GF-D8 (cell line): ENCODE data around the gene RPS6KB1.
A peak's percentile ranks its signal among the peaks of the same experiment; 100 is the strongest.
"Not testable (repeated sequence)": the region's sequence is repeated elsewhere in the genome, so short reads cannot be mapped to it uniquely, and the experiment has no call there.

Experiments used
- DNase-seq: peaks from one replicate; lab custom pipeline; 2025; lab: John Stamatoyannopoulos, UW

The RPS6KB1 gene

GRCh38 chr17:59870482-59870881, 22.4 kb upstream of the RPS6KB1 start:
- DNase-seq: no peak

DNA sequence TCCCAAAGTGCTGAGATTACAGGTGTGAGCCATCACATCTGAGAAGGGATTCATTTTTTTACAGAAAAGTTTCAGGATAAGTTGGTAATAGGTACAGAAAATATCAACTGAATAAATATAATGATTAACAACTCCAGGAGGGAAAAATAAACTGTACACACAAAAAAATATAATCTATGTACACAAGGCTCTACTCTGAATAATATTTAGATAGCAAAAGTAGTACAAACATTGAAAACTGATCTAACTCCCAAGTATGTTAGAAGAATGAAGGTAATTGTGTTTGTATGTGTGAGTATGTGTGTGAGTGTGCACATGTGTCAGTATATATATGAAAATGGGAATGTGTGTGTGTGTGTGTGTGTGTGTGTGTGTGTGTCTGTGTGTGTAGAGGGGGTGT, 20.6 kb upstream of the RPS6KB1 start:
- DNase-seq: no peak

DNA sequence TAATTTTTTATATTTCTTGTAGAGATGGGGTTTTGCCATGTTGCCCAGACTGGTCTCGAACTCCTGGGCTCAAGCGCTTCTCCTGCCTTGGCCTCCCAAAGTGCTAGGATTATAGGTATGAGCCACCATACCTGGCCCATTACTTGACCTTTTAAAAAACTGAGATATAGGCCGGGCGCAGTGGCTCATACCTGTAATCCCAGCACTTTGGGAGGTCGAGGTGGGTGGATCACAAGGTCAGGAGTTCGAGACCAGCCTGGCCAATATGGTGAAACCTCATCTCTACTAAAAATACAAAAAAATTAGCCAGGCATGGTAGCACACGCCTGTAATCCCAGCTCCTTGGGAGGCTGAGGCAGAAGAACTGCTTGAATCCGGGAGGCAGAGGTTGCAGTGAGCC, 19.5 kb upstream of the RPS6KB1 start:
- DNase-seq: not testable (repeated sequence)

DNA sequence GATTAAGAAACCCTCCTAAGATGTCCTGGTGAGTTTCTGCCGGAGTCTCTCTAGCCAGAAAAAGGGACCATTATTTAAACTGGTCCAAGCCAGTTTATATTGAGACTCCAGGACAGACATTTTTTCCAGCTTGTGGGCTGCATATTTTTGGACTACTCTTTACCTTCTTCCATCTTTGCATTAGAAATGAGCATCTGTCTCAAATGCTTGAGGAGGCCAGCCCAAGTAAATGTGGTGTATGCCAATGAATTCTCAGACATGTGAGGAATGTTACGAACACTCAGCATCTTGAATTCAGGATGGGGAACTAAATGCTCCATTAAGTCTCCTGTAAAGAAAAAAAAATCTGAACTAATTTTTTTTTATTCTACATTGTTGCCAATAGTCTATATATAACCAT, 18.5 kb upstream of the RPS6KB1 start:
- DNase-seq: no peak

DNA sequence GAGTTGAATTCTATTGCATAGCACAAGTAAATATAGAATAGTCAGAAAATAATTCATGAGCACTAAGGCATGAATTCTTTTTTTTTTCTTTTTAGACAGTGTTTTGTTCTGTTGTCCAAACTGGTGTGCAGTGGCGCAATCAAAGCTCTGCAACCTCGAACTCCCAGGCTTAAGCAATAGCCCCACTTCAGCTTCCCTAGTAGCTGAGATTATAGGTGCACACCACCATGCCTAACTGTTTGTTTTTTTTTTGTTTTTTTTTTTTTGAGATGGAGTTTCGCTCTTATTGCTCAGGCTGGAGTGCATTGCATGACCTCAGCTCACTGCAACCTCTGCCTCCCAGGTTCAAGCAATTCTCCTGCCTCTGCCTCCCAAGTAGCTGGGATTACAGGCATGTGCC, 16.8 kb upstream of the RPS6KB1 start:
- no peak for DNase-seq

GRCh38 chr17:59877965-59878364, 15.0 kb upstream of the RPS6KB1 start:
- no peak for DNase-seq

- DNase-seq: no peak
Measured at GRCh38 chr17:59878624-59879023, 14.3 kb upstream of the RPS6KB1 start.

DNA sequence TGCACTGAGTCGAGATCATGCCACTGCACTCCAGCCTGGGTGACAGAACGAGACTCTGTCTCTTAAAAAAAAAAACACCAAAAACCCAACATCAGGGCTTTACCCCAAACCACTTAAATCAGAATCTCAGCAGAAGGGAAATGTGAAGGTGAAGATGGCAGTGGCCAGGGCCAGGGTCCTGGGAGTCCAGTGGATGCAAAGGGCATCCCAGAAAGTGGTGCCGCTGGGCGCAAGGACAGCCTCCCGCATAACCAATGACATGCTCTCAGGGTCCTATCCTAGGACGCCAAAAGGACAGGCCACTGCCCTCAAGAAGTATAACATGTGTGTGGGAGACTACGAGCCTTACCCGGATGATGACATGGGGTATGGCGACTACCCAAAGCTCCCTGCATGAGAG, 8.1 kb upstream of the RPS6KB1 start:
- DNase-seq: no peak

DNA sequence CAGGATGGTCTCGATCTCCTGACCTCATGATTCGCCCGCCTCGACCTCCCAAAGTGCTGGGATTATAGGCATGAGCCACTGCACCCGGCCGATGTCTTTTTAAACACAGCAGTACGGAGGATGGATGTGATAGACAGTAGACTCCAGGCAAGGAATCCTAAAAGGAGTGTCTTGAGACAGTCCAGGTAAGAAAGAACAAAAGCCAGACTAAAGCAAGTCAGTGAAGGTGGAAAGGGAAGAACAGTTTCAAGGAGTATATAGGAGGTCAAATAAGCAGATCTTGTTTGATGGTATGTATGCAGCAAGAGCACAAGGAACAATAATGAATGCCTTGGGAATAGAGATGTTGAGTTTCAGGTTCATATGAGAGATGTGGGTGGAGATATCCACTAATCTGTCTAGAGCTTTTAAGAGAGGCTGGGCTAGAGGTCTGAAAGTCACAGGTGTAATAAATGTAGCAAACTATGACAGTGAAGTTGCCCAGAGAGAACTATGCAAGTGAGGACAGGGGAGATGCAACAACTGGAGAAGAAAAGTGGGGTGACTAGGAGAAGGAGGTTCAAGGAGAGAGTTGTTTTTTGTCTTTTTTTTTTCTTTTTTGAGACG, 4.7 kb upstream of the RPS6KB1 start:
- DNase-seq: no peak

DNA sequence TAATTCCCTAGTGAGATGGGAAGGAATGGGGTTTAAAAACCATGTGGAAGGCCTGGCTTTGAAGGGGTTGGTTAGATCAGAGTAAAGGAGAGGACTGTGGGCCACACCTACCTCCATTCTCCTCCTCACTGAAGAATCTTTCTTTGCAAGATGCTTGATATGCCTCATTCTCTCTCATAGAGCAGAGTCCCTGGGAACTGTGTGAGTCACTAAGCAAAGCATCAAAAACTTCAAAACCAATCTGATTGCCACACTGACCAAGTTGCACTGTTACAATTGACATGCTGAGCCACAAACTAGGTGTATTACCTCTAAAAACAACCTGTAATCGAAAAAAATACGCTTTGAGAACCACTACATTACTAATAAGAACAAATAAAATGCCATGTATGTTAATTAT, 2.2 kb upstream of the RPS6KB1 start:
- no peak for DNase-seq

- no peak for DNase-seq
Measured at GRCh38 chr17:59892251-59892923, 534 bp upstream of the RPS6KB1 start.

DNA sequence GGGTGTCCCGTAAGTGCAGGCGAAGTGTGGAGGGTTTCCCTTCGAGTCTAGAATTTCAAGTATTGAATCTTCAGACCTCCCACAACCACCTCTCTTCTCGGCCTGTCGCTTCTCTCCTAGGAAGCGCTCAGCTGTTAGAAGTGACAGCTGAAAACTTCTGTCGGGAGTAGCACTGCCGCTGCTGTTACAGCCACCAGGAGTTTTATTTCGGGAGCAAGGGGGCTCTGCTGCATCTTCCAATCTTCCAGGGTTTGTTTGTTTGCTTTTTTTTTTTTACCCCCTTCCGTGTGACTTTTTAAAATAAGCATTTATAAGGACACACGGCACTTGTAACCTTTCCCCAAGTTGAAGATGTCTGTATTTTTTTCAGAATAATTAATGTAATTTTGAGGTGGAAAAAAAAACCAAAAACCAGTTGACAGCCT, 767 bp downstream of the RPS6KB1 start:
- no peak for DNase-seq

DNA sequence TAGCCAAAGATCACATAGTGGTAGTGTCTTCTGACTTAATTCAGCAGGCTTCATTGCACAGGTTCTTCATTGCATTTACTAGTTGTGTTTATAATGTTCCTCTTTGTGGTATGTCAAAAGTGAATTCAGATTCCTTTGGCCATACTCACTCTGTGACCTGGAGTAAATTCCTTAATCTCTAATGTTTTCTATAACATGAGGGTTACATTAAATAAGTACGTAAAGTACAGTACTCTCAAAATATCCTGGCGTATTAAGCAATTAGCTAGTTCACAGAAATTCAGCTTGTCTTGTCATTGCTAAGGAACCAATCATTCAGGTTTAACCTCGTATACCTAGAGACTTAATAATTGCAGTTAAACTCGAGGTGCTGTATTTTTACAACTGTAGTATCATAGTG, 4.2 kb downstream of the RPS6KB1 start:
- no peak for DNase-seq

DNA sequence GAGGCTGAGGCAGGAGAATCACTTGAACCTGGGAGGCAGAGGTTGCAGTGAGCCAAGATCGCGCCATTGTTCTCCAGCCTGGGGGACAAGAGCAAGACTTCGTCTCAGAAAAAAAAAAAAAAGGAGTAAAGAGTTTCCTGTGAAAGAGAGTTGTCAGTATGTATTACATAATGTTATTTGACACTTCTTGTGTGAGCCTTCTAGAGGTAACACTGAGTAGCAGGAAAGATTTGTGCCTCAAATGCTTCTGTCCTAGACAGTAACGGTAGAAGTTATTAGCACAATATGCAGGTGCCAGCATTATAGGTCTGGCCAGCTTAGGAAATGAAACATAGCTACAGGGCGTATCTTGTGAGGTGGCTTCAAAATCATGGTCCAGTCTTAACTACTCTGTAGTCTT, 6.2 kb downstream of the RPS6KB1 start:
- DNase-seq: peak; percentile 15

GRCh38 chr17:59901604-59902003, 8.7 kb downstream of the RPS6KB1 start:
- DNase-seq: no peak

DNA sequence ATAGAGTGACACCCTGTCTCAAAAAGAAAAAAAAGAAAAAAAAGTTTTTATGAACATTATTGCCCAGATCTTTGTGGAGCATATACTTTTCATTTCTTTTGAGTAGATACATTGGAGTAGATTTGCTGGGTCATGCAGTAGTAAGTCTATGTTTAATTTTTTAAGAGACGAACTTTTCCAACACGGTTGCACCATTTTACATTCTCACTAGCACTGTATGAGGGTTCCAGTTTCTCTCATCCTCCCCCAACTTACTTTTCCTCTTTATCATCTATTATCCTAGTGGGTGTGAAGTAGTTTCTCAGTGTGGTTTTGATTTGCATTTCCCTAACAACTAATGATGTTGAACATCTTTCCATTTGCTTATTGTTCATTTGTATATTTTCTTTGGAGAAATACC, 10.5 kb downstream of the RPS6KB1 start:
- DNase-seq: no peak

DNA sequence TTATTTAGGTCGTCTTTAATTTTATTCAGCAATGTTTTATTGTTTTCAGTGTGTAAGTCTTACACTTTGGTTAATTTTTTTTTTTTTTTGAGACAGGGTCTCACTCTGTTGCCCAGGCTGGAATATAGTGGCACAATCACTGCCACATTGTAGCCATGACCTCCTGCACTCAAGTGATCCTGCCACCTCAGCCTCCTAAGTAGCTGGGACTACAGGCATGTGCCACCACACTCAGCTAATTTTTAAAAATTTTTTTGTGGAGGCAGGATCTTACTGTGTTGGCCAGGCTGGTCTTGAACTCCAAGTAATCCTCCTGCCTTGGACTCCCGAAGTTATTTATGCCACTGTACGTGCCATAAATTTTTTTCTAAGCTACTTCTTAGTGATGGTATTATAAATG, 14.5 kb downstream of the RPS6KB1 start:
- no peak for DNase-seq

- peak; percentile 15 for DNase-seq
Measured at GRCh38 chr17:59914274-59914854, 21.4 kb downstream of the RPS6KB1 start.

DNA sequence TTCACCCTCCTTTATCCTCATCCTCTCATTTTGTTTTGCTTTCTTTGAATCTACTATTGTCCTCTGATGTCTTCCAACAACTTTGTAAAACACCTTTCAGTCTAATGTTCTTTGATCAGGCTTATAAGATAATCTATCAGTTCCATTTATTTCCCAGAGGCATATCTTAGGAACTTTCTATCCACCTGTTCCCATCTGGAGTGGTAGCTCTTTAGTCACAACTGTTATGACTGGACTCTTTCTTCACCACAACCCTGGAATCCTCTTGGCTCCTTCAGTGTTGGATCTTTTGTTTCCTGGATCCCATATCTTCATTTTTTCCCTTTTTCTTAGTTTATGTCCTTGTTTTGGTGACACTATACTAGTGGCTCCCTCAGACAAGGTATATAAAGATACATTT, 23.5 kb downstream of the RPS6KB1 start:
- no peak for DNase-seq

- DNase-seq: not testable (repeated sequence)
Measured at GRCh38 chr17:59920637-59921036, 27.7 kb downstream of the RPS6KB1 start.

DNA sequence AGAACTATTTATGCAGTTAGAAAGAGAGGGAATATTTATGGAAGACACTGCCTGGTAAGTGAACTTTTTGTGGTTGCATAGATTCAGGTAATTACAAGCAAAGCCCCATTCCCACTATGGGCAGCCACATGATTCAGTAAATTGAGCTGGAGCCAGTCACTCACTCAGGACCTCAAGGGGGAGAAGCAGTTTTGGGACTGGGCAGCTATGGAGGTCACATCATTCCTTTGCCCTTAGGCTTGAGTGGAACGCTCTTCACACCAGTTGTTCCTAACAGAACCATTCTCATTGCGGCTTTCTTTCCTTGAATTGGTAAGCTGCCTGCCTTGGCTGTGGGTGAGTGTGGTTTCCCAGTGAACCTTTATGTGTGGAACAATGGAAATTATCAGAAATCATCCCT, 37.2 kb downstream of the RPS6KB1 start:
- DNase-seq: not testable (repeated sequence)

- not testable (repeated sequence) for DNase-seq
Measured at GRCh38 chr17:59930768-59931167, 37.8 kb downstream of the RPS6KB1 start.

GRCh38 chr17:59933317-59933716, 40.4 kb downstream of the RPS6KB1 start:
- not testable (repeated sequence) for DNase-seq

GRCh38 chr17:59940697-59941096, 47.8 kb downstream of the RPS6KB1 start:
- not testable (repeated sequence) for DNase-seq
